WTC11 (cell line): ENCODE results near the gene NXPE3. TPM values are rescaled to one million over a fixed set of nuclear protein-coding genes. Genes with fewer than 3 reads are reported as not detected.
A peak's percentile ranks its signal among the peaks of the same experiment; 100 is the strongest.

Experiments used
- ATAC-seq: fragments of 200-7000 bp; cut with Tn5 transposase; 2 replicates; pipeline ENCODE4 v1.10.0; 2021; ENCODE audit warnings: mild to moderate bottlenecking, moderate library complexity
- CTCF ChIA-PET: fragments of 300-600 bp; sonication (Branson Sonifier 250); formaldehyde crosslinking; loops from one replicate; lab custom pipeline; 2021; ENCODE audit warnings: antibody characterized with exemption; lab: Charles Lee
- POLR2A ChIA-PET: fragments of 350-600 bp; sonication (Branson Sonifier 250); formaldehyde crosslinking; loops from one replicate; lab custom pipeline; 2021; ENCODE audit warnings: antibody characterized with exemption; lab: Charles Lee
- DNase-seq: peaks from one replicate; pipeline ENCODE4 v3.0.0; 2021; ENCODE audit warnings: low spot score
- H3K27ac Mint-ChIP-seq: 2 replicates; pipeline ENCODE4 v1.8.0; 2021; ENCODE audit warnings: mixed read lengths
- H3K27me3 Mint-ChIP-seq: 2 replicates; pipeline ENCODE4 v1.8.0; 2021; ENCODE audit warnings: low read depth, mild to moderate bottlenecking, moderate library complexity, mixed read lengths
- H3K36me3 Mint-ChIP-seq: 2 replicates; pipeline ENCODE4 v1.8.0; 2021; ENCODE audit warnings: mixed read lengths
- H3K4me1 Mint-ChIP-seq: 2 replicates; pipeline ENCODE4 v1.8.0; 2022; ENCODE audit warnings: mixed read lengths
- H3K4me3 Mint-ChIP-seq: 2 replicates; pipeline ENCODE4 v1.8.0; 2021; ENCODE audit warnings: mild to moderate bottlenecking, moderate library complexity, mixed read lengths
- H3K9me3 Mint-ChIP-seq: 2 replicates; pipeline ENCODE4 v1.8.0; 2021; ENCODE audit warnings: mixed read lengths
- CREM ChIP-seq: sonication (generic); formaldehyde crosslinking; IDR thresholded peaks from 2 replicates; pipeline ENCODE4 v1.8.1; 2022; ENCODE audit warnings: mild to moderate bottlenecking, missing genetic modification reagents, moderate library complexity
- FOXJ3 ChIP-seq: sonication (generic); formaldehyde crosslinking; IDR thresholded peaks from 2 replicates; pipeline ENCODE4 v1.9.0; 2021; ENCODE audit warnings: missing genetic modification reagents, mild to moderate bottlenecking, borderline replicate concordance
- GRHL2 ChIP-seq: fragments of 250-450 bp; sonication (Bioruptor Pico); IDR thresholded peaks from 2 replicates; pipeline ENCODE4 v1.8.0; 2022; ENCODE audit warnings: mild to moderate bottlenecking, moderate library complexity; ENCODE audit not compliant: insufficient replicate concordance, severe bottlenecking
- IRF2 ChIP-seq: sonication (generic); formaldehyde crosslinking; IDR thresholded peaks from 2 replicates; pipeline ENCODE4 v1.8.0; 2022; ENCODE audit warnings: low read depth, missing genetic modification reagents, borderline replicate concordance
- JUN ChIP-seq: sonication (generic); formaldehyde crosslinking; IDR thresholded peaks from 2 replicates; pipeline ENCODE4 v1.8.0; 2023; ENCODE audit warnings: mild to moderate bottlenecking, missing genetic modification reagents
- NFE2L1 ChIP-seq: sonication (generic); formaldehyde crosslinking; IDR thresholded peaks from 2 replicates; pipeline ENCODE4 v1.8.1; 2023; ENCODE audit warnings: missing genetic modification reagents
- PRRX2 ChIP-seq: fragments of 250-450 bp; sonication (Bioruptor Pico); IDR thresholded peaks from 2 replicates; pipeline ENCODE4 v1.8.0; 2021; ENCODE audit warnings: mild to moderate bottlenecking
- RORB ChIP-seq: fragments of 250-450 bp; sonication (Bioruptor Pico); IDR thresholded peaks from 2 replicates; pipeline ENCODE4 v1.9.0; 2021; ENCODE audit warnings: mild to moderate bottlenecking
- TCF7 ChIP-seq: sonication (generic); formaldehyde crosslinking; IDR thresholded peaks from 2 replicates; pipeline ENCODE4 v1.8.0; 2022; ENCODE audit warnings: mild to moderate bottlenecking, low read depth, missing genetic modification reagents, moderate library complexity
- TEAD4 ChIP-seq: sonication (generic); formaldehyde crosslinking; IDR thresholded peaks from 2 replicates; pipeline ENCODE4 v1.8.0; 2022; ENCODE audit warnings: mild to moderate bottlenecking, missing genetic modification reagents
- USF1 ChIP-seq: sonication (generic); formaldehyde crosslinking; IDR thresholded peaks from 2 replicates; pipeline ENCODE4 v1.8.0; 2022; ENCODE audit warnings: mild to moderate bottlenecking, missing genetic modification reagents
- ZNF138 ChIP-seq: sonication (generic); formaldehyde crosslinking; conservative IDR thresholded peaks from 2 replicates; pipeline ENCODE4 v1.8.1; 2022; ENCODE audit warnings: mild to moderate bottlenecking, moderate library complexity, missing genetic modification reagents
- ZNF219 ChIP-seq: sonication (generic); formaldehyde crosslinking; IDR thresholded peaks from 2 replicates; pipeline ENCODE4 v1.8.0; 2023; ENCODE audit warnings: missing genetic modification reagents, mild to moderate bottlenecking, borderline replicate concordance
- ZNF281 ChIP-seq: sonication (generic); formaldehyde crosslinking; IDR thresholded peaks from 2 replicates; pipeline ENCODE4 v1.8.0; 2023; ENCODE audit warnings: mild to moderate bottlenecking, missing genetic modification reagents
- ZNF396 ChIP-seq: fragments of 250-450 bp; sonication (Bioruptor Pico); IDR thresholded peaks from 2 replicates; pipeline ENCODE4 v1.8.0; 2021; ENCODE audit warnings: mild to moderate bottlenecking, moderate library complexity, borderline replicate concordance
- ZNF423 ChIP-seq: fragments of 250-450 bp; sonication (Bioruptor Pico); IDR thresholded peaks from 2 replicates; pipeline ENCODE4 v2.1.2; 2022; ENCODE audit warnings: mild to moderate bottlenecking, moderate library complexity
- total RNA-seq: library from RNA; stranded (reverse); gene quantifications from 3 replicates; pipeline ENCODE4 v1.2.3, GENCODE V29; 2021
- TF ChIP-seq, protein P1 (sequence below): fragments of 200-600 bp; IDR thresholded peaks from 2 replicates; pipeline ENCODE4 v1.8.0; 2022; ENCODE audit warnings: antibody characterized with exemption
- TF ChIP-seq, protein P2 (sequence below): sonication (generic); formaldehyde crosslinking; conservative IDR thresholded peaks from 2 replicates; pipeline ENCODE4 v1.8.1; 2023; ENCODE audit warnings: mild to moderate bottlenecking, low read depth, missing genetic modification reagents, moderate library complexity
- TF ChIP-seq, protein P3 (sequence below): sonication (generic); formaldehyde crosslinking; IDR thresholded peaks from 2 replicates; pipeline ENCODE4 v1.8.1; 2023; ENCODE audit warnings: mild to moderate bottlenecking, missing genetic modification reagents
- TF ChIP-seq, protein P4 (sequence below): sonication (generic); formaldehyde crosslinking; IDR thresholded peaks from 2 replicates; pipeline ENCODE4 v1.8.0; 2022; ENCODE audit warnings: mild to moderate bottlenecking, missing genetic modification reagents

Gene NXPE3
- total RNA-seq, 1 experiment from 2014 or later, result 13.9 TPM

- no peak overlapping the region for H3K4me3 Mint-ChIP-seq
- CTCF ChIA-PET, result interaction anchor here (0.8 to 1.2 kb wide), 2 partner anchors 409 to 413 kb away, joined by 3 to 4 read pairs; no protein-coding TSS in a partner anchor
- no peak for ATAC-seq
- H3K4me1 Mint-ChIP-seq, result peaks cover 3% of the 10 kb centered on the region
- H3K36me3 Mint-ChIP-seq, result peaks cover 7% of the 10 kb centered on the region; the same call in 1 of the 2 replicates
- H3K27me3 Mint-ChIP-seq, result no peaks in the 10 kb centered on the region
- POLR2A ChIA-PET, result interaction anchor here (1.1 kb wide), 1 partner anchor 11 kb away, joined by 3 read pairs; no protein-coding TSS in a partner anchor
- H3K27ac Mint-ChIP-seq, result peak overlapping the region; percentile 2; the same call in 1 of the 2 replicates
- no peaks in the 10 kb centered on the region for H3K9me3 Mint-ChIP-seq
- no peak for DNase-seq
- TF ChIP-seq, protein P1, sequence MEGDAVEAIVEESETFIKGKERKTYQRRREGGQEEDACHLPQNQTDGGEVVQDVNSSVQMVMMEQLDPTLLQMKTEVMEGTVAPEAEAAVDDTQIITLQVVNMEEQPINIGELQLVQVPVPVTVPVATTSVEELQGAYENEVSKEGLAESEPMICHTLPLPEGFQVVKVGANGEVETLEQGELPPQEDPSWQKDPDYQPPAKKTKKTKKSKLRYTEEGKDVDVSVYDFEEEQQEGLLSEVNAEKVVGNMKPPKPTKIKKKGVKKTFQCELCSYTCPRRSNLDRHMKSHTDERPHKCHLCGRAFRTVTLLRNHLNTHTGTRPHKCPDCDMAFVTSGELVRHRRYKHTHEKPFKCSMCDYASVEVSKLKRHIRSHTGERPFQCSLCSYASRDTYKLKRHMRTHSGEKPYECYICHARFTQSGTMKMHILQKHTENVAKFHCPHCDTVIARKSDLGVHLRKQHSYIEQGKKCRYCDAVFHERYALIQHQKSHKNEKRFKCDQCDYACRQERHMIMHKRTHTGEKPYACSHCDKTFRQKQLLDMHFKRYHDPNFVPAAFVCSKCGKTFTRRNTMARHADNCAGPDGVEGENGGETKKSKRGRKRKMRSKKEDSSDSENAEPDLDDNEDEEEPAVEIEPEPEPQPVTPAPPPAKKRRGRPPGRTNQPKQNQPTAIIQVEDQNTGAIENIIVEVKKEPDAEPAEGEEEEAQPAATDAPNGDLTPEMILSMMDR, result no peak
- TF ChIP-seq RORB (CRISPR knock-in tag) (no peak), GRHL2 (CRISPR knock-in tag) (no peak), JUN (no peak), TCF7 (CRISPR knock-in tag) (no peak), NFE2L1 (no peak), CREM (CRISPR knock-in tag) (no peak), ZNF423 (CRISPR knock-in tag) (no peak), IRF2 (CRISPR knock-in tag) (no peak), ZNF138 (CRISPR knock-in tag) (no peak), TEAD4 (CRISPR knock-in tag) (no peak)
- TF ChIP-seq, protein P2, sequence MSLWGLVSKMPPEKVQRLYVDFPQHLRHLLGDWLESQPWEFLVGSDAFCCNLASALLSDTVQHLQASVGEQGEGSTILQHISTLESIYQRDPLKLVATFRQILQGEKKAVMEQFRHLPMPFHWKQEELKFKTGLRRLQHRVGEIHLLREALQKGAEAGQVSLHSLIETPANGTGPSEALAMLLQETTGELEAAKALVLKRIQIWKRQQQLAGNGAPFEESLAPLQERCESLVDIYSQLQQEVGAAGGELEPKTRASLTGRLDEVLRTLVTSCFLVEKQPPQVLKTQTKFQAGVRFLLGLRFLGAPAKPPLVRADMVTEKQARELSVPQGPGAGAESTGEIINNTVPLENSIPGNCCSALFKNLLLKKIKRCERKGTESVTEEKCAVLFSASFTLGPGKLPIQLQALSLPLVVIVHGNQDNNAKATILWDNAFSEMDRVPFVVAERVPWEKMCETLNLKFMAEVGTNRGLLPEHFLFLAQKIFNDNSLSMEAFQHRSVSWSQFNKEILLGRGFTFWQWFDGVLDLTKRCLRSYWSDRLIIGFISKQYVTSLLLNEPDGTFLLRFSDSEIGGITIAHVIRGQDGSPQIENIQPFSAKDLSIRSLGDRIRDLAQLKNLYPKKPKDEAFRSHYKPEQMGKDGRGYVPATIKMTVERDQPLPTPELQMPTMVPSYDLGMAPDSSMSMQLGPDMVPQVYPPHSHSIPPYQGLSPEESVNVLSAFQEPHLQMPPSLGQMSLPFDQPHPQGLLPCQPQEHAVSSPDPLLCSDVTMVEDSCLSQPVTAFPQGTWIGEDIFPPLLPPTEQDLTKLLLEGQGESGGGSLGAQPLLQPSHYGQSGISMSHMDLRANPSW, result no peak
- TF ChIP-seq, protein P3, sequence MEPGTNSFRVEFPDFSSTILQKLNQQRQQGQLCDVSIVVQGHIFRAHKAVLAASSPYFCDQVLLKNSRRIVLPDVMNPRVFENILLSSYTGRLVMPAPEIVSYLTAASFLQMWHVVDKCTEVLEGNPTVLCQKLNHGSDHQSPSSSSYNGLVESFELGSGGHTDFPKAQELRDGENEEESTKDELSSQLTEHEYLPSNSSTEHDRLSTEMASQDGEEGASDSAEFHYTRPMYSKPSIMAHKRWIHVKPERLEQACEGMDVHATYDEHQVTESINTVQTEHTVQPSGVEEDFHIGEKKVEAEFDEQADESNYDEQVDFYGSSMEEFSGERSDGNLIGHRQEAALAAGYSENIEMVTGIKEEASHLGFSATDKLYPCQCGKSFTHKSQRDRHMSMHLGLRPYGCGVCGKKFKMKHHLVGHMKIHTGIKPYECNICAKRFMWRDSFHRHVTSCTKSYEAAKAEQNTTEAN (CRISPR knock-in tag), result no peak
- TF ChIP-seq, protein P4, sequence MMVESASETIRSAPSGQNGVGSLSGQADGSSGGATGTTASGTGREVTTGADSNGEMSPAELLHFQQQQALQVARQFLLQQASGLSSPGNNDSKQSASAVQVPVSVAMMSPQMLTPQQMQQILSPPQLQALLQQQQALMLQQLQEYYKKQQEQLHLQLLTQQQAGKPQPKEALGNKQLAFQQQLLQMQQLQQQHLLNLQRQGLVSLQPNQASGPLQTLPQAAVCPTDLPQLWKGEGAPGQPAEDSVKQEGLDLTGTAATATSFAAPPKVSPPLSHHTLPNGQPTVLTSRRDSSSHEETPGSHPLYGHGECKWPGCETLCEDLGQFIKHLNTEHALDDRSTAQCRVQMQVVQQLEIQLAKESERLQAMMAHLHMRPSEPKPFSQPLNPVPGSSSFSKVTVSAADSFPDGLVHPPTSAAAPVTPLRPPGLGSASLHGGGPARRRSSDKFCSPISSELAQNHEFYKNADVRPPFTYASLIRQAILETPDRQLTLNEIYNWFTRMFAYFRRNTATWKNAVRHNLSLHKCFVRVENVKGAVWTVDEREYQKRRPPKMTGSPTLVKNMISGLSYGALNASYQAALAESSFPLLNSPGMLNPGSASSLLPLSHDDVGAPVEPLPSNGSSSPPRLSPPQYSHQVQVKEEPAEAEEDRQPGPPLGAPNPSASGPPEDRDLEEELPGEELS (CRISPR knock-in tag), result no peak
- TF ChIP-seq, all 79 proteins: peak for 0
These were observed 37.5 kb downstream of the NXPE3 start for GRCh38 chr3:101816215-101817149.

- H3K36me3 Mint-ChIP-seq, result peaks cover 14% of the 10 kb centered on the region; the same call in 1 of the 2 replicates
- DNase-seq, result no peak
- ChIA-PET POLR2A (no interaction called here), CTCF (interaction anchor here (1.0 to 1.2 kb wide), 2 partner anchors 16 to 407 kb away, joined by 3 to 4 read pairs; no protein-coding TSS in a partner anchor)
- no peak overlapping the region for H3K4me3 Mint-ChIP-seq
- no peaks in the 10 kb centered on the region for H3K27me3 Mint-ChIP-seq
- no peak overlapping the region for H3K27ac Mint-ChIP-seq
- no peaks in the 10 kb centered on the region for H3K9me3 Mint-ChIP-seq
- no peak for ATAC-seq
- peaks cover 3% of the 10 kb centered on the region for H3K4me1 Mint-ChIP-seq
- TF ChIP-seq ZNF281 (CRISPR knock-in tag) (no peak), ZNF396 (no peak), GRHL2 (CRISPR knock-in tag) (no peak), USF1 (no peak), FOXJ3 (no peak), ZNF219 (CRISPR knock-in tag) (no peak), PRRX2 (CRISPR knock-in tag) (no peak)
These were observed 39.0 kb downstream of the NXPE3 start for GRCh38 chr3:101817992-101818391.
